ENCODE measurements around the gene WDFY3.
"Not testable (repeated sequence)": the region's sequence is repeated elsewhere in the genome, so short reads cannot be mapped to it uniquely, and the experiment has no call there.

The WDFY3 gene

GRCh38 chr4:84718699-84719098 lies 247.8 kb downstream of the WDFY3 start:
- DNase-seq (ENCODE audit: low read depth): no peak

DNA sequence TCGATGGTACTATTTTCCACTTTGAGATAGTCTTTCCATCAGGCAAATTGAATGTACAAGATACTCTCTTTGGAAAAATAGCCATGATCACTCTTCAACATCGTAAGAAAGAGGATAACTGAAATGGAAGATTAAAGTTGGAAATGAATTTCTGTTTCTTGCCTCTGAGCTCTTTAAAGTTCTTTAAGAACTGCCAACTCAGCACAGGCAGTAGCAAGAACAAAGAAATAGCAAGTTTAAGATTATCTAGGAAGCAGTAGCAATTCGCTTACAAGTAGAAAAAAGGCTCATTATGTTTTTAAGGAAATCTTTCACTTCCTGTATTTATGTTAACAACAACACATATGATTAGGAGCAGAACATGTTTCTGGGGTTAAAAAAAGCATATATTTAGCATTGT lies 255.9 kb downstream of the WDFY3 start:
- no peak for DNase-seq (ENCODE audit: low read depth)

DNA sequence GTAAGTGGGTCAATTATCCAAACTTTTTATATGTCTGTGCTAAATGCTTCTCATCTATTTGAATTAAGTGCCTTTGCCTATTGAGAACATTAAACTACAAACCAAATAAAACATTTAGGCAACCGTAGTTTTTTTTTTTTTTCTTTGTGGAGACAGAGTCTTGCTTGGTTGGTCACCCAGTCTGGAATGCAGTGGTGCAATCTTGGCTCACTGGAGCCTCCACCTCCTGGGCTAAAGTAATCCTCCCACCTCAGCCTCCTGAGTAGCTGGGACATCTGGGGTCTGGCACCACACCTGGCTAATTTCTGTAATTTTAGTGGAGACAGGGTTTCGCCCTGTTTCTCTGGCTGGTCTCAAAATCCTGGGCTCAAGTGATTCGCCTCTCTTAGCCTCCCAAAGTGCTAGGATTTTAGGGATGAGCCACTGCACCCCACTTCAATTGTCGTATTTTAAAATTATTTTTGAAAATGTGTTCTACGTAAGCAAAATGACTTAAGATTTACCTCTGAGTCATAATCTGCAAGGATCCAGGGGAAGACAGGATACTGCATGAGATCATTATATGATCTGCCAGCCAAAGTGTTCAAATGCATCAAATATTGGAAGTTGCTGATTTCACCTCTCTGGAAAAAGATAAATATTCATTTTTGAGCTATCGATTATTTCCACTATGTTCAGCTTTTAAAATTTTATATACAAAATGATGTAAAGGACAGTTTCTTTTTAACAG lies 257.9 kb downstream of the WDFY3 start:
- DNase-seq (ENCODE audit: low read depth): no peak

- no peak for DNase-seq (ENCODE audit: low read depth)
Measured at GRCh38 chr4:84706286-84706685, 260.2 kb downstream of the WDFY3 start.

- no peak for DNase-seq (ENCODE audit: low read depth)
Measured at GRCh38 chr4:84699001-84699671, 267.4 kb downstream of the WDFY3 start.

DNA sequence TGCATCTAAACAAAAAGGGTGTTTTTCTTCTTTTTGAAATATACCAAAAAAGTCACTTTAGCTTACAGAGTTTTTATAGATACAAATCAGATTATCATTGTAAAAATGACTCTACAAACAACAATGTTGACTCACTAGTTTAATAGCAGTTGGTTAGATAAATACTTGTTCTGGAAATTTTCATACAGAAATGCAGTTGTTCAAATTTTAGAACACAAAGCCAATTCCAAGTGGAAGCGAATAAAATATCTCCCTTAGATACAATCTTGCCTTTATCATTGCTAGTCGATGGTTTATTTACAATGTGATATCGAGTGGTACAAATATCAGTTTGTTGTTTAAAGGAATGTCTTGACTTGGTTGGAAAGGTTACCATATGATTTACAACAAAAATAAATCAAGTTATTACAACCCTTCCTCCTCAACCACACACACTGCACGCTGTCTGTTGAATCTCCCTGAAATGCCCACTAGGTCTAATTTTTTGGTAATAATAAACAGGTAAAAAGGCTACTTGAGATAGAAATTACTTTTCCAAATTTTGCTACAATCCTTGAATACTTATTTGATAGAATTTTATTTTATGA lies 268.8 kb downstream of the WDFY3 start:
- DNase-seq (ENCODE audit: low read depth): no peak

DNA sequence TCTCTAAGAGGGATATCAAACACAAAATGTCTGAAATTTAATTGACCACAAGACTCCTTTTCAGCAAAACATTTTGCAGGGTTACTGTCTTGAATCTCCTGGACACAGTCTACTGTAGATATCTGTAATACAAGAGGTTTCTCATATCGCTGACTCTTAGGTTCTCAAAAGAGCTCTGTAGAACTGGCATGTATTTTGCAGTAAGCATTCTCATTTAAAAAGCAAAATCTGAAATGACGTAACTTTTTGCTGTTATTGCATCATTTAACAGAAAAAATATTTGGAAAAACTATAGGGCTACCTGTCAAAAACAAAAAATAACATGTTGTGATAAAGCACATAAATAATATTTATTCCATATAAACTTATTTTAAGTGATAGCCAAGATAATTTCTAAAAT lies 269.3 kb downstream of the WDFY3 start:
- DNase-seq (ENCODE audit: low read depth): no peak

DNA sequence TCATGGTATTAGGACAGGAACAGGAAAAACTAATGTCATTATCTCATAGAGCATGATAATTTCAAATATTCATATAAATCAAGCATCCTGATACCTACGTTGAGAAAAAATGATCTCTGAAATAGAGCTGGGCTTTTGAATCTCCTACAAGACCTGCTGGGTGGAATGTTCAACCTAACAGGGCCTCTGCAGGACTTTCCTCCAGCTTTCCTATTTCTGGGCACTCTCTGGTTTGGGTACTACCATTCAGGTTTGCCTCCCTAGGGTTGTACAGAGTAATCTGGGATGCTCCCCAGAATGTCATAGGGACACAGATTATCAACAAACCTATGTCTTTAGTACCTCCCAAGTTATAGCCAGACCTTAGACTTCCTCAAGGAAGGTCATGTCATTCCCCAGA lies 274.7 kb downstream of the WDFY3 start:
- DNase-seq (ENCODE audit: low read depth): no peak

- DNase-seq (ENCODE audit: low read depth): no peak
Measured at GRCh38 chr4:84691170-84691691, 275.3 kb downstream of the WDFY3 start.

DNA sequence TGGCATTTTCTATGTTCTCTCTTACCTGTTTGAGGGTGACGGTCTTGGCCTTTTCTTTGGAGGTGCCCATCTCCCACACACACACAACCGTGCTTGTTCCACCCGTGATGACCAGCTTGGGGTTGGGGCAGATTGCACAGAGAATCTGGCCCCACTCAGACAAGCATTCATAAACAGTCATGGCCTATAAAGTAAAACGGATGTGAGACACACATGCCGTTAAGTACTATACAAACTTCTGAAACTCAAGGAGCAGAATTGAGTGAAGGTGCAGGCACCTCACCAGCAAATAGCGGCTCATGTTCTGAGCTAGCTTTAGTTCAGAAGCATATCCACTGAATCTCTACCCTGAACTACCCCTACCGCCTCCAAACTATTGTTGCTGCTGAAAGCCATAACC lies 276.0 kb downstream of the WDFY3 start:
- no peak for DNase-seq (ENCODE audit: low read depth)

DNA sequence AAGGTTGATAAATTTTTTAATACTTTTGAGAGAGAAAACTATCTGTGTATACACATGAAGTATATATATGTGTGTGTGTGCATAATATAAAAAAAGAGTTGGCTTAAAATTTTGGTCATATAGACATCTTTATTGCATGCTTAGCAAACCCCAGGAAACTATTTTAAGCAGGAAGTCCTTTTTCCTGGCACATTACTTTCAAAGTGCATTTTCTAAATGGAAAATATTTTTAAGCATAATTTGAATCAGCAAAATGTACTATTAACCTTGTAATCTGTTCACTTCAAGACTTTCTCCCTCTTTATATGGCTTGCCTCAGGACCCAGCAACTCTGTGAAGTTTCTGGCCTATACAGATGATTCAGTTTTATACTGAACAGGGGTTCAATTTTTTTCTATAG lies 277.3 kb downstream of the WDFY3 start:
- no peak for DNase-seq (ENCODE audit: low read depth)

GRCh38 chr4:84688605-84689004 lies 277.9 kb downstream of the WDFY3 start:
- DNase-seq (ENCODE audit: low read depth): no peak

- DNase-seq (ENCODE audit: low read depth): no peak
Measured at GRCh38 chr4:84685105-84685504, 281.4 kb downstream of the WDFY3 start.

- DNase-seq (ENCODE audit: low read depth): no peak
Measured at GRCh38 chr4:84684361-84684760, 282.1 kb downstream of the WDFY3 start.

GRCh38 chr4:84683064-84683850 lies 283.2 kb downstream of the WDFY3 start:
- no peak for DNase-seq (ENCODE audit: low read depth)

DNA sequence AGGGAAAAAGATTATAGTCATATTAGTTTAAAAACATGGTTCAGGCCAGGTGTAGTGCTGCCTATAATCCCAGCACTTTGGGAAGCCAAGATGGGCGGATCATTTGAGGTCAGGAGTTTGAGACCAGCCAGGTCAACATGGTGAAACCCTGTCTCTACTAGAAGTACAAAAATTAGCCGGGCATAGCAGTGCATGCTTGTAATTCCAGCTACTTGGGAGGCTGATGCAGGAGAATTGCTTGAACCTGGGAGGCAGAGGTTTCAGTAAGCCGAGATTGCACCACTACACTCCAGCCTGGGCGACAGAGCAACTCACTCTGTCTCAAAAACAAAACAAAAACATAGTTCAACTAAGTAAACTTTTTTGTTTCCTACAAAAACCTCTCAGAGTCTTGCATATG lies 283.8 kb downstream of the WDFY3 start:
- DNase-seq (ENCODE audit: low read depth): not testable (repeated sequence)

- no peak for DNase-seq (ENCODE audit: low read depth)
Measured at GRCh38 chr4:84681486-84682274, 284.8 kb downstream of the WDFY3 start.

- DNase-seq (ENCODE audit: low read depth): no peak
Measured at GRCh38 chr4:84680956-84681355, 285.5 kb downstream of the WDFY3 start.

DNA sequence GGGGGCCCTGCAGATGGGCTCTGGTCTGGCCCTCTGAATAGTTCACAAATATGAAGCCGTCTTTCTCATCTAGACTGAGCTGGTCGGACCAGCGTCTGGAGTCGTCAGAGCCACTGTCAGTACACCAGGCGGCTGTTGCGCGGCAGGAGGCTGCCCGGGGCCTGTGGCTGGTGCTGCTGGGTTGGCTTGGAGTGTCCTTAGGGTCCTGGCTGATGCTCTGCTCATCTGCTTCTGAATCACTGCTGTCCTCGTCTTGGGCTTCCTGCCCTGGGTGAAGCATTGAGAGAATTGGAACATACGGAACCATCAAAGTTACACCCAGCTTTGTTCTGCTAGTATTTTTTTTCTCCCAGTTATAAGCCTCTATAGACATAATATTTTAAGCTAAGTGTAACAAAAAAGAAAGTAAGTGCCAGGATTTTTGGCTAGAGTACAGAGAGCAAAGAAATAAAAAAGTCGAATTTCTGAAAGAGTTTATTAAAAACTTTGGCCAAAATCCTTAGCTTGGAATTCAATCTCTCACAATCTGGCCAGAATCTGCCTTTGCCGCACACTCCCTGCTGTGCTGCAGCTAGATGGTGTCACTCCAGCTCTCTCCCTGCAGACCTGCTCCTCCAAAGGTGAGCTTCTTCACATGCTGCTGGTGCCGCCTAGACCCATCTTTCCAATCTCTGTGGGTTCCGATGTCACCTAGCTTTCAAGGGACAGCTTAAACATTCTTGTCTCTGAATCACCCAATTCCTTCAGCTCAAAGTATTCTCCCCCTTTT lies 287.3 kb downstream of the WDFY3 start:
- no peak for DNase-seq (ENCODE audit: low read depth)

- no peak for DNase-seq (ENCODE audit: low read depth)
Measured at GRCh38 chr4:84677995-84678394, 288.5 kb downstream of the WDFY3 start.

DNA sequence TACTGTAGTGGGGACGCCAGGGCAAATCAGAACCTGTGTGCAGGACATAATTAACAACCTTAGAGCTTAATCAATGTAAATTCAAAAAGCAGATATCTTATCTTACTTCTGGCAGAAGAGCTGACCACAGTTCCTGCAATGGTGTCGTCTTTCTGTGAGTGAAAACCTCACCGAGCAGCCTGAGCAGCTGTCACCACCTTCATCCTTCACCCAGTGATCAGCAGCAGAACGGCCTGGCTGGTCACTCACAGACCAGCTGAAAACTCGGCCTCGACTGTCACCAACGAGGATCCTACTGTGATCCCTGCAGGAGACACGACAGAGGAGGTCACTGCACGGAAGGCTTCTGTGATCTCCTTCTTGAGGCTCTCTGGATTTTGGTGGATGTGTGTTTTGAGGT lies 289.4 kb downstream of the WDFY3 start:
- no peak for DNase-seq (ENCODE audit: low read depth)

All from stimulated activated CD8-positive, alpha-beta memory T cell treated with anti-CD3 and anti-CD28 coated beads, Interleukin-15, amount 100 ng/mL, for 1 hour (primary cell).